Kidney (tissue), 14 donors: ENCODE results near the gene BSN. TPM values are rescaled to one million over a fixed set of nuclear protein-coding genes. Genes with fewer than 3 reads are reported as not detected.

Experiments
- DNase-seq, 5 donors: peaks; one replicate each; pipeline ENCODE4 v3.0.0-alpha.2; 2013 to 2020
- FAIRE-seq: peaks from 2 replicates; lab custom pipeline; 2012; peaks lifted over from hg19 to GRCh38; lab: Jason Lieb, UNC
- H3K27ac ChIP-seq, 2 donors: one replicate each; pipeline ENCODE4 v1.7.0; 2013; ENCODE audit warnings: low read depth in 2 of 2, low read length in 2 of 2, inconsistent platforms in 1 of 2
- H3K27me3 ChIP-seq: one replicate; pipeline ENCODE4 v1.7.1; 2013; ENCODE audit warnings: low read length, inconsistent platforms; ENCODE audit not compliant: control insufficient read depth, insufficient read depth
- H3K36me3 ChIP-seq, 3 donors: one replicate each; pipeline versions ENCODE4 v1.7.0 to v1.7.1; 2013; ENCODE audit warnings: low read length in 3 of 3, control low read depth in 1 of 3, inconsistent platforms in 1 of 3; ENCODE audit not compliant: insufficient read depth in 3 of 3, control insufficient read depth in 2 of 3
- H3K4me1 ChIP-seq, 3 donors: one replicate each; pipeline versions ENCODE4 v1.7.0 to v1.7.1; 2013; ENCODE audit warnings: low read length in 3 of 3, inconsistent platforms in 1 of 3, low read depth in 1 of 3; ENCODE audit not compliant: control insufficient read depth in 2 of 3, insufficient read depth in 2 of 3
- H3K4me3 ChIP-seq, 3 donors: one replicate each; pipeline versions ENCODE4 v1.7.0 to v1.8.1; 2013; ENCODE audit warnings: low read length in 3 of 3, control low read depth in 1 of 3, inconsistent platforms in 1 of 3
- H3K9ac ChIP-seq, 3 donors: one replicate each; pipeline versions ENCODE4 v1.7.0 to v1.7.1; 2013; ENCODE audit warnings: low read length in 3 of 3, control low read depth in 1 of 3, inconsistent platforms in 1 of 3
- H3K9me3 ChIP-seq, 3 donors: one replicate each; pipeline versions ENCODE4 v1.7.0 to v1.7.1; 2013; ENCODE audit warnings: low read length in 3 of 3, control low read depth in 1 of 3, inconsistent platforms in 1 of 3; ENCODE audit not compliant: control insufficient read depth in 2 of 3, insufficient read depth in 1 of 3
- CTCF ChIP-seq: IDR thresholded peaks from 3 replicates; pipeline ENCODE4 v1.5.1; 2012; ENCODE audit warnings: mild to moderate bottlenecking, moderate library complexity, borderline replicate concordance; ENCODE audit not compliant: insufficient read depth; ENCODE audit errors: extremely low read depth
- intact Hi-C: fragments of 100-400 bp; cut with DNase I; formaldehyde crosslinking; loops from one replicate; pipeline ENCODE4 v1.11.1; 2022
- polyA plus RNA-seq: library from polyadenylated mRNA; stranded (reverse); fragments of 350-450 nt; fragmentation: Illumina TruSeq; extraction: RNeasy Lipid Tissue Mini Kit (QIAGEN cat#74804); gene quantifications from one replicate; pipeline ENCODE4 v1.2.3, GENCODE V29; 2014; ENCODE audit warnings: low read depth, low replicate concordance; ENCODE audit not compliant: insufficient read depth
- total RNA-seq: library from RNA; stranded (reverse); fragmentation: NEBNext Ultra II Directional; extraction: Animal tissue kit (Norgen Biotek cat#: 25700); gene quantifications from one replicate; pipeline ENCODE4 v1.2.1, GENCODE V29; 2021
- donor health status: control.
- donor health status: control.
- donor health status: control.
- donor health status: control.
- donor health status: control.
- donor health status: DM: yes; HTN: yes; CAD: no.
- donor health status: Normal renal cell carcinoma (clear cell type).

BSN gene
- total and polyA plus RNA-seq, 2 donors from 2014 or later, result 0.11 to 1.3 TPM

GRCh38 chr3:49602049-49602554 lies 47.8 kb downstream of the BSN start:
- DNase-seq (no peak), FAIRE-seq (no peak)
- H3K4me1 ChIP-seq, result no peaks in the 10 kb centered on the region
- no peak overlapping the region for H3K9ac ChIP-seq
- no peaks in the 10 kb centered on the region for H3K27me3 ChIP-seq
- no peaks in the 10 kb centered on the region for H3K9me3 ChIP-seq
- H3K4me3 ChIP-seq, result no peak overlapping the region
- no peak overlapping the region for H3K27ac ChIP-seq
- intact Hi-C loops, result no loop called here
- H3K36me3 ChIP-seq, result no peaks in the 10 kb centered on the region
- TF ChIP-seq CTCF, result no peak

DNA sequence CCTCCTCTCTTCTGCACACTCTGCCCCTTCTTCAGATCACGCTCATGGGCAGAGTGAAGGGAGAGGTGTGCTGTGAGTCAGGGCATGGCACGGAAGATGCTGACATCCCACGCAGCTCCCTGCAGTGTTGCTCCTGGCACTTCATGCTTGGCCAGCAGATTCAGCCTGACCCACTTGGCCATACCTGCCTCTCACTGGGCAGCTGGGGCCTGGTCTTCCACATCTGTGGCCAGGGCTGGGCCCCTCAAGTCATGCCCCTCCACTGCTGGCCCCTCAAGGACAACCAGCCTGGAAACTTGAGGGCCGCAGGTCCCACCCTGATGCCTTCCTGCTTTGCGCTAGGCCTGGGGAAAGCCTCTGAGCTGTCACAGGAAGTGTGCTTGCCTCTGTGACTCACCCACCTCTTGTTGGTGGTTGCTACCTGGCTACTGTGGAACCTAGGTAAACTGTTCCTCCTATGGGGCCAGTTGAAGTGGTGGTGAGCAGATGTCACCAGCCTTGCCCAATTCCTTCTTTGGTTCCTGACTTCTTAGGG lies 48.7 kb downstream of the BSN start:
- no peaks in the 10 kb centered on the region for H3K9me3 ChIP-seq
- TF ChIP-seq CTCF, result no peak
- no peaks in the 10 kb centered on the region for H3K36me3 ChIP-seq
- FAIRE-seq (no peak), DNase-seq (no peak)
- no peak overlapping the region for H3K4me3 ChIP-seq
- intact Hi-C loops, result no loop called here
- H3K27me3 ChIP-seq, result no peaks in the 10 kb centered on the region
- H3K27ac ChIP-seq, result no peak overlapping the region
- H3K4me1 ChIP-seq, result no peaks in the 10 kb centered on the region
- H3K9ac ChIP-seq, result no peak overlapping the region

DNA sequence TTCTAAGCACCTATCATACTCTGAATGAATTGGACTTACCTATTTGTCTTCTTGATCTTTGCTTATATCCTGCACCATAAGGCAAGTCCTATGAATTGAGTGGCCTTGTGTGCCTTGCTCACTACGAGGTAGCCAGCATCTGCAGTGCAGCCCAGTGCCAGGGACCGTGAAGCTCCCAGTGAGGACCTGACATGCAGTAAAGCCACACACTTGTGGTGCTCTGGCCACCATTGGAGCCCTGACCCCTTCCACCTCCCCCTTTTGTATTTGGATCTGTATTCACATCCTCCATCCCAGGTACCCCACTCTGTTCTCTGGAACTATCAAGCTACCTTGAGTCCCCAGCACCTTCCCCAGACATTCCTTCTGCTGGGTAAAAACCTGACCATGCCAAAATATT lies 52.1 kb downstream of the BSN start:
- no peaks in the 10 kb centered on the region for H3K27me3 ChIP-seq
- FAIRE-seq, result no peak
- no peak for TF ChIP-seq CTCF
- H3K27ac ChIP-seq, result no peak overlapping the region
- H3K9me3 ChIP-seq, result no peaks in the 10 kb centered on the region
- no peak overlapping the region for H3K4me3 ChIP-seq
- H3K9ac ChIP-seq, result no peak overlapping the region
- no peak for DNase-seq
- no peaks in the 10 kb centered on the region for H3K4me1 ChIP-seq
- H3K36me3 ChIP-seq, result no peaks in the 10 kb centered on the region
- intact Hi-C loops, result no loop called here

DNA sequence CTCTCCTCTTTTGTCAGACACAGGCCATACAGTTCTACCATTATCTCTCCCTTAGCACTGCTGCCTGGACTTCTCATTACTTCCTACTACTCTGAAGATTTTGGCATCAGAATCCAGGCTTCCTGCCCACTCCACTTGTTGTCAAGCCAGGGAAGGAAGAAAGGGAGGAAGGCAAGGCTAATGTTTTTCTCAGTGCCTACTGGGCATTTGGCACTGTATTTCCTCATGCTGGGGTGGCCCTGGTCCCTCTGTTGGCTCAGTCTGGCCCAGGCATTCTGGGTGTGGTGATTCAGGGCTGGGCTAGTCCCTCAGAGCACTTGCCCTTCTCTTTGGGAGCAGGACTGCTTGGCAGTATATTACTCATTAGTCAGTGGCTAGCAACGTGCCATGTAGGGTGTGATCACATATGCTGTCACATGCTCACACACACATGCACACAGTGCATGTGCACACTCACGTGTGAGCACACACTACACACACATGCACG lies 52.9 kb downstream of the BSN start:
- FAIRE-seq (no peak), DNase-seq (no peak)
- no peak overlapping the region for H3K4me3 ChIP-seq
- H3K9me3 ChIP-seq, result no peaks in the 10 kb centered on the region
- intact Hi-C loops, result no loop called here
- H3K27ac ChIP-seq, result no peak overlapping the region
- TF ChIP-seq CTCF, result no peak
- no peaks in the 10 kb centered on the region for H3K4me1 ChIP-seq
- H3K27me3 ChIP-seq, result no peaks in the 10 kb centered on the region
- no peaks in the 10 kb centered on the region for H3K36me3 ChIP-seq
- H3K9ac ChIP-seq, result no peak overlapping the region
